ENCODE data around the gene HELLS. TPM values are rescaled to one million over a fixed set of nuclear protein-coding genes. Genes with fewer than 3 reads are reported as not detected.
A peak's percentile ranks its signal among the peaks of the same experiment; 100 is the strongest.

HELLS gene
- total and polyA plus RNA-seq, 2 donors (not counting 3 experiments of a cell fraction or from before 2014, with no cell fraction given), result 24.7 to 85.5 TPM

GRCh38 chr10:94602729-94603515 is 57.3 kb downstream of the HELLS start:
- Histone ChIP-seq H3K79me2 (ENCODE audit: control insufficient read depth, insufficient read depth, low read length) (no peaks in the 10 kb centered on the region), H3K4me3 (replicated peaks in 1 of 3; ENCODE audit: insufficient read depth in 1 of 3, low read depth in 1 of 3, low read length in 3 of 3) (peak overlapping the region in 1 of 3 experiments; percentile 48), H3K27ac (ENCODE audit: insufficient read depth, low read depth, low read length) (peak overlapping the region; percentile 64), H3K4me1 (ENCODE audit: control insufficient read depth, extremely low read depth, insufficient read depth, low read length) (peaks cover 22% of the 10 kb centered on the region), H3K9ac (replicated peaks; ENCODE audit: extremely low read depth, insufficient read depth, low read length) (no peak overlapping the region), H4K20me1 (replicated peaks; ENCODE audit: control insufficient read depth, extremely low read depth, insufficient read depth, low read length) (no peaks in the 10 kb centered on the region), H3K4me2 (ENCODE audit: insufficient read depth, low read length) (peak overlapping the region; percentile 85), H2AFZ (ENCODE audit: low read depth, low read length) (peak overlapping the region; percentile 11), H3K27me3 (ENCODE audit: control insufficient read depth in 2 of 2, insufficient read depth in 2 of 2, low read length in 2 of 2) (no peaks in the 10 kb centered on the region), H3K9me3 (replicated peaks; ENCODE audit: control insufficient read depth, insufficient read depth, low read length) (no peaks in the 10 kb centered on the region), H3K9me1 (replicated peaks; ENCODE audit: control insufficient read depth, extremely low read depth, insufficient read depth, low read length) (no peaks in the 10 kb centered on the region), H3K36me3 (ENCODE audit: control insufficient read depth in 2 of 2, extremely low read depth in 1 of 2, insufficient read depth in 2 of 2, low read length in 2 of 2) (peaks cover 0 to 9% of the 10 kb centered on the region in 2 experiments)
- DNase-seq (ENCODE audit: low read depth, low spot score) (peak; percentile 89), FAIRE-seq (no peak)
- dilution Hi-C loops (cut with MboI; ENCODE audit: extremely low pct_ligation_motif_present, low sequenced_read_pairs) (no loop called here), intact Hi-C loops (cut with micrococcal nuclease) (loop anchor here (1.0 kb wide), 1 partner anchor 58 kb away; the partner anchor contains the start of gene HELLS)
- POLR2A ChIA-PET, result no interaction called here
- no TSS peak for BruUV-seq (replicated peaks)
- no peak for TF ChIP-seq JUN (IDR thresholded peaks at IDR 0.05; ENCODE audit: borderline replicate concordance, insufficient read depth, insufficient read length, low read depth)
- TF ChIP-seq FOS (IDR thresholded peaks at IDR 0.05; ENCODE audit: borderline replicate concordance, insufficient read depth, low read length), result no peak
- TF ChIP-seq MAX (IDR thresholded peaks at IDR 0.05; ENCODE audit: insufficient read depth, insufficient read length), result no peak
- TF ChIP-seq CTCF (IDR thresholded peaks at IDR 0.05; ENCODE audit: extremely low read depth in 1 of 2, insufficient read depth in 1 of 2, low read depth in 1 of 2, low read length in 2 of 2), result no peak
- no peak for TF ChIP-seq MYC (IDR thresholded peaks at IDR 0.05; ENCODE audit: low read depth, low read length)
- TF ChIP-seq EZH2 (IDR thresholded peaks at IDR 0.05; ENCODE audit: borderline replicate concordance, low read depth, low read length, severe bottlenecking), result no peak
- TF ChIP-seq GATA2 (IDR thresholded peaks at IDR 0.05; ENCODE audit: insufficient read depth, insufficient read length, low read depth, low read length), result no peak
- CTCF ChIA-PET, result interaction anchor here (0.9 kb wide), 1 partner anchor 159 kb away, joined by 4 read pairs; no protein-coding TSS in a partner anchor

Data from endothelial cell of umbilical vein (primary cell).